DOHH2 (cell line): ENCODE measurements around the gene DHRS2.

Source experiments
- EZH2phosphoT487 ChIP-seq: fragments of 200-600 bp; sonication (generic); IDR thresholded peaks from 2 replicates; pipeline ENCODE4 v1.6.1; 2017; ENCODE audit warnings: borderline replicate concordance, mild to moderate bottlenecking, antibody characterized with exemption, low read length, moderate library complexity, mixed read lengths
- TF ChIP-seq, protein P1 (sequence below): fragments of 200-600 bp; sonication (generic); IDR thresholded peaks from one replicate; pipeline ENCODE4 v1.5.1; 2014; ENCODE audit warnings: antibody characterized with exemption, mild to moderate bottlenecking, low read depth, low read length; ENCODE audit not compliant: poor library complexity, severe bottlenecking

DNA sequence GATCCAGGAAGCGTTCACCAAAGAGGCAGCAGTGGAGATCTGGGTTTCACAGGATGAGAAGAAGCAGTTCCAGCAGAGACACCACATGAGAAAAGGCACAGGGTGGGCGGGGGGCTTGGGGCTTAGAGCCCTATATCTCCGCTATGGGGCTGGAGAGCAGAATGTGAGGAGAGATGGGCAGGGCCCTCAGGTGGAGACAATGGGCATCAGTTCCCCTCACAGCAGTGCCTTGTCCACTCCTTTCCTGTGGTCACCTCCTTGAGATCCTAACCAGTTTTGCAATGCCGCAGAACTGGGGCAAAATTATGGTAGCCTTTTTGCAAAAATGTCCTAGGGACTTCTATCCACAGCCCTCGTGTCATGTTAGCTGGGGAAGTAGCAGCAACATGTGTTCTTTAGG is 27.5 kb downstream of the DHRS2 start:
- TF ChIP-seq, protein P1, sequence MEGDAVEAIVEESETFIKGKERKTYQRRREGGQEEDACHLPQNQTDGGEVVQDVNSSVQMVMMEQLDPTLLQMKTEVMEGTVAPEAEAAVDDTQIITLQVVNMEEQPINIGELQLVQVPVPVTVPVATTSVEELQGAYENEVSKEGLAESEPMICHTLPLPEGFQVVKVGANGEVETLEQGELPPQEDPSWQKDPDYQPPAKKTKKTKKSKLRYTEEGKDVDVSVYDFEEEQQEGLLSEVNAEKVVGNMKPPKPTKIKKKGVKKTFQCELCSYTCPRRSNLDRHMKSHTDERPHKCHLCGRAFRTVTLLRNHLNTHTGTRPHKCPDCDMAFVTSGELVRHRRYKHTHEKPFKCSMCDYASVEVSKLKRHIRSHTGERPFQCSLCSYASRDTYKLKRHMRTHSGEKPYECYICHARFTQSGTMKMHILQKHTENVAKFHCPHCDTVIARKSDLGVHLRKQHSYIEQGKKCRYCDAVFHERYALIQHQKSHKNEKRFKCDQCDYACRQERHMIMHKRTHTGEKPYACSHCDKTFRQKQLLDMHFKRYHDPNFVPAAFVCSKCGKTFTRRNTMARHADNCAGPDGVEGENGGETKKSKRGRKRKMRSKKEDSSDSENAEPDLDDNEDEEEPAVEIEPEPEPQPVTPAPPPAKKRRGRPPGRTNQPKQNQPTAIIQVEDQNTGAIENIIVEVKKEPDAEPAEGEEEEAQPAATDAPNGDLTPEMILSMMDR, result no peak
- no peak for TF ChIP-seq EZH2phosphoT487
